NT2/D1 (cell line): Measurements from ENCODE around the gene IQGAP3.

Experiments
- YY1 ChIP-seq: IDR thresholded peaks from 2 replicates; pipeline ENCODE4 v1.6.1; 2011; ENCODE audit not compliant: insufficient read length, insufficient read depth
- ZNF274 ChIP-seq: IDR thresholded peaks from 2 replicates; pipeline ENCODE4 v1.6.1; 2011; ENCODE audit warnings: mild to moderate bottlenecking, low read depth, low read length

DNA sequence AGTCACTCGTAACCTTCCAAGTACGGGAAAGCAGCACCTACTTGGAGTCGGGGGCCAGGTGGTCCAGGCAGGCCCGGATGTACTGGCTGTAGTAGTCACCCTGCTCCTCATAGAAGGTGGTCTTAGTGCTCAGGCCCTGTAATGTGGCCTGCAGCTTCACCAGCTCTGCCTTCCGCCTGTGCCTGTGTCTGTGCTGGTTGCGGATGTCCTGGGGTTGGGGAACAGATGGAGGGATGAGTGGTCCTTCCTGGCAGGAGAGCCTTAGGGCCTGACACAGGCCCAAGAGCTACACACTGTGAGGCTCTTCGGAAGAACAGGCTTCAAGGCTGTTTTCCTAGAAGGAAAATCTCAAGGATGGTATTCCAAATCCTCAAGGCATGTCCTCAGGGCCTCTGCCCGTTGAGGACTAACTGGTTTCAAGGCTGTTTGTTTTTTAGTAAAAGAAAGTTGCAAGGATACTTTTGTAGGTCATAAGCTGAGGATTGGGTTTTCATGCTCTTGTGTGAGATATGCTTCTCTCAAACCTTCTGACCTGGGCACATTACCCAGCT is 43.4 kb downstream of the IQGAP3 start:
- no peak for TF ChIP-seq YY1
- TF ChIP-seq ZNF274: no peak
